GM21367 (cell line): ENCODE measurements around the gene IRX5.

Source experiments
- ATAC-seq: cut with Tn5 transposase; IDR thresholded peaks from one replicate; pipeline ENCODE4 v1.9.1; 2021; ENCODE audit not compliant: unreplicated experiment

The IRX5 gene

DNA sequence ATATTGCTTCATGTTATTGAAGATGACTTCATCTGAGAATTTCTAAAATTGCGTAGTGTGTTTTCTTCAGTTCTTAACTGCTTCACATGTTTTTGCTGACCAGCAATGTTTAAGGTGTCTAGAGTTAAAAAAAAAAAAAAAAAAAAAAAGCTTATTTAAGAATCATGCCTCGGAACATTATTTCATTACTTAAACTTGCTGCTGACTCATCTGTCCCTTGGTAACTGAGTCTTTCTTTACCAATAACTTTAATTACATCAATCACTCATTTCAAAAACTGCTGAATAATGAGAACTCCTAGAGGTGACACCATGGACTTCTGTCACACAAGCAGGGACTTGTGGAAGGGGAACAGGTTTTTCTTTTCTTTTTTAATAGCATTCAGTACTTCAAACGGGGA, 16.2 kb downstream of the IRX5 start:
- ATAC-seq, result no peak

DNA sequence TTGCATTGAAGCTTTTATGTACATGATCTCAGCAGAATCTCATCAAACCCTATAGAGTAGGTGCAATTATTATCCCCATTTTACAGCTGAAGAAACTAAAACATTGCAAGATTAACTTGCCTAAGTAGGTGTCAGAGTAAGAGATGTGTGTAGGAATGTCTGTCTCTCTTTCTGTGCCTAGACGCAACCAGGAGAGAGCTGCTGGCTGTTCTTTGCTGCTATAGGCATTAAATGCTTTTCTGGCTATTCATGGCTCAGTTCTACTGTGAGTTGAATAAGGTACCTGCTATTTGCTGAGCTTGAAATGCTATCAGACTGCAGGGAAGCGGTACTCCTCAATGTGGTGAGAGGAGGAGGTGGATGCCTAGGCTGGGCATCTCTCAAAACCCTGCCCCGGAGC, 17.0 kb downstream of the IRX5 start:
- ATAC-seq, result no peak

DNA sequence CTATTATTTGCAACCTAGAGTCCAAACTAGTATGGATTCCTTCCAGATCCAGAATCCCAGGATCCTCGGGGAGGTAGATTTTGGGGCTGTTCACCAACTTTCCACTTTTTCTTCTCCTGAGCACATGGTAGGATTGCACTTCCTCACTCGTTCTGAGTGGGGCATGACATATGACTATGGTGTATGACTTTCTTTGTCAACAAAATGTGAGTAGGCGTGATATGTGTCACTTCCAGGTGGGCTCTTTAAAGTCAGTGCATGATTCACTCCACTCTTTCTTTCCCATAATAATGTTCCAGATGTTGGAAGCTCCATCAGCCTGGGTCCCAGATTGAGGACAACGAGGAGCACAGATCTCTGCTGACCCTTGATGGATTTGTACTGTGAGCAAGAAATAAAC, 21.5 kb downstream of the IRX5 start:
- ATAC-seq, result no peak

DNA sequence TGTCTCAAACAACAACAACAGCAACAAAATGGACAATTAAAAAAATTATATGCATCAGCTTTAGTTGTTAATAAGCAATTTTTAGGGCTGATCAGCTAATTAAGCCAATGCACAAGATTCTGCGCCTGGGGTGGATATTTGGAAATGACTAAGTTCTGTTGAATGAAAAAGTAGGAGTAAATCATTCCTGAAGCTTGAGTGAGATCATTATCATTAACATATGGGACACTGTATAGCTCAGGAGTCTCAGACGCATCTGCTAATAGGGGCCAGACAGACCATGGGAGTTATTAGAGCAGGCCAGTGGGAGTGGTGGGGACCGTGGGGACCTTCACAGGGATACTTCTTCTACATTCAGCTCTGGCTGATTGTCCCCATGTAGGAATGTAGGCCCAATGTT, 22.8 kb downstream of the IRX5 start:
- no peak for ATAC-seq

DNA sequence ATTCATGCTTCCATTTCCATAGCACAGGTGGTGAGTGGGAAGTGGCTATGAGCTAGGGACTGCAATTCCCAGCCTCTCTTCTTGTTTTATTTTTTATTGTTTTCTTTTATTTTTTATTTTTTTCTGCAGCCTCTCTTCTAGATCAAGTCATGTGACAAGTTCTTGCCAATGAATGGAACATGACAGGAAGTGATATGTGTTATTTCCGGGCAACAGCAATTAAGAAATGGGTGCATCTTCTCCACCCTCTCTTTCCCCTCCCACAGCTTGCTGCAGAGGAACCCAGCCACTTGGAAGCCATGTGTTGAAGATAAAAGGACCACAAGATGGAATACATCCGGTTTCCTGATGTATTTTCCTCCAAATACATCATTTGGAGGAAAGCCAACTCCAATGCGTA, 23.6 kb downstream of the IRX5 start:
- ATAC-seq, result no peak

DNA sequence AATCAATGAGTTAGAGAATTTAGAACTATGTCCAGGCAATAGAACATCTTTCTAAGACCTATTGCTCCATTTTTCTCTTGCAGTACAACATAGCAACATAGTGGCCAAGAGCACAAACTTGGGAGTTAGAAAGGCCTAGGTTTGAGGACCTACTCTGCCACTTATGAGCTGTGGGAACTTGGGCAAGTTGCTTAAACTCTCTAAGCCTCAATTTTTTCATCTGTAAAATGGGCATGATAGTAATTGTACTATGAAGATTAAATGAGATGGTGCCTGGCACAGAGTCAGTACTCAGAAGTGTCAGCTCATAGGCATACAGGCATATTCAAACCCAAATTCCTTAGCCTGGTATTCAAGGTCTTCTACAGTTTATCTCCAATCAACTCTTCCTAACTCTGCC, 25.1 kb downstream of the IRX5 start:
- ATAC-seq, result no peak

DNA sequence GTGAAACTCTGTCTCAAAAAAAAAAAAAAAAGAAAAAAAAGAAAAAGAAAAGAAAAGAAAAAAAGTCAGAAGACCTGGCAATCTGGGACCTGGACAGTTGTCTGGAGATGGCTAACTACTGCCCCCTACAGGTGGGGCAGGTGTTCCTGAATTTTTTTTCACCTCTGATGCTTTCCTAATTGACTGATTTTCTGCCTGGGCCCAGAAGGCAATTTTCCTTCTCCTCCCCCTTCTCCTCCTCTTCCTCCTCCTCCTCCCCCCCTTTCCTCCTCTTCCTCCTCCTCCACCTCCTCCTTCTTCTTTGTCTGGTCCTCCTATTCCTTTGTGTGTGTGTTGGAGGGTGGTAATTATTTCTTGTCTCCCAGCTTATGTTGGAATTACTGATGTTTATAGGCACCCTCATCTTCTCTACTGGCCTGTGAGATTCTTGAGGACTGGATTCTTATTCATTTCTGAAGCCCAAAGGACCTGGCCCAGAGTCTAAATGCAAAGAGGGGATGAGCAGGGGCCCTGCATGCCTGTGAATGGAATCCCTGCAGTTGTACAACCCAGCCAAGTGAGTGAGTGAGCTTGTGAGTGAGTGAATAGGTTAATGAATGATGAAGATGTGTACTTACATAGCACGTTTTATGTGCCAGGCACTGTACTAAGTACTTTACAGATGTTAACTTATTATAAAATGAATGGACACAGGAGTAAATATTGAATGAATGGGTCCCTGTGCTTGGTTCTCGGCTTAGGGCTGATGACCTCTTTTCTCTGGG, 26.9 kb downstream of the IRX5 start:
- no peak for ATAC-seq

DNA sequence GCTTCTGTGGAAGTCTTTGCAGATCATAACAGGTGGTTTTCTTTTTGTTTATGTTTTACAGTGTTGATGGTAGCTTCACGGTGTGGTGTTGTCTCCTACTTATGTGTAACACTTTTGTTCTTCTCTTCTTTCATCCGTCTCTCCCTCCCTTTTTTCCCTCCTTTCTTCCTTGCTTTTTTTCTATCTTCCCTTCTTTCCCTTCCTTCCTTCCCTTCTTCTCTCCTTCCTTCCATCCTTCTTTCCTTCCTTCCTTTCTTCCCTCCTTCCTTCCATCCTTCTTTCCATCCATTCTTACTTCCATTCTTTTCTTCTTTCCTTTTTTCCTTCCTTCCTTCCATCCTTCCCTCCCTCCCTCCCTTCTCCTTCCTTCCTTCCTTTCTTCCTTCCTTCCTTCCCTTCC, 31.4 kb downstream of the IRX5 start:
- ATAC-seq, result no peak

DNA sequence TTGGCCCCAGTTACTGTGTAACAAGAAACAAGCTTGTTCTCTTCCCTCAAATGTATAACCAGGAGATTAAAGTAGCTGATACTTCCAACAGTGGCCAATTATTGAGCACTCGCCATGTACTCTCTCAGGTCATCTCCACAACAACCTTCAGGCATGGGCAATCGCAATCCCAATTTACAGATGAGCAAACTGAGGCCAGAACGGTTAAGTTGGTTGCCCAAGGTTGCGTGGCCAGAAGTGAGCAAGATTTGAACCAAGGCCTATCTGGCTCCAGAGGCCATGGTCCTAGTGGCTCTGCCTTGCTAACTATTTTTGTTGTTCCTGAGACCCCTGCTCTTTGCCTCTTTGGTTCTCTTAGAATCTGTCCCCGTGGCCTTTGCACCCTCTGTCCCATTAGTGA, 33.6 kb downstream of the IRX5 start:
- no peak for ATAC-seq

DNA sequence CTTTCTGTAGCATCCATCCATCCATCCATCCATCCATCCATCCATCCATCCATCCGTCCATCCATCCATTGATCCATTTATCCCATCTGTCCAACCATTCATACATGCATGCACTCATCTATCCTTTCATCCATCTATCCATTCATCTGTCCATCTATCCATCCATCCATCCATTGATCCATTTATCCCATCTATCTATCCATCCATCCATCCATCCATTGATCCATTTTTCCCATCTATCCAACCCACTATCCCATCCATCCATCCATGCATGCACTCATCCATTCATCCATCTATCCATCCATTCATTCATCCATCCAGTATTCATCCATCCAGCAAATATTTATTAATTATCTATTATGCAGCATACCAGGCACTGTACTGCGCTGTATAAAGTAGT, 34.8 kb downstream of the IRX5 start:
- no peak for ATAC-seq

DNA sequence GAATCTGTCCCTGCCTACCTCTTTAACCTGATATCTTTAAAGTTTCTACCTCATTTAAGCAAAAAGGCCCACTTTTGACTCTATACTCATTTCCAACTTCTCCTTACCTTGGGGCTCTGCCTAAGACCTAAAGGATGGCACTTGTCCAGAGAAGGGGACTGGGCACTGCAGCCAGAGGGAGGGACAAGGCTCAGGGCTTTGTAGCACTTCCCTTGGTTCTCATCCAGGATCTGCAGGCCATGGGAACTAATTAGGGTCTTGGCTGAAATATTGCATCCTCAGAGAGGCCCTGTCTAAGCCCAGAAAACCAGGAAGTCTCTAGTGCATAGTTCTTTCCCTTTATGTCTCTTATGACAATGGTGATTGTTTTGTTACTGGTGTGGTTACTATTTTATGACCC, 37.3 kb downstream of the IRX5 start:
- ATAC-seq, result no peak

DNA sequence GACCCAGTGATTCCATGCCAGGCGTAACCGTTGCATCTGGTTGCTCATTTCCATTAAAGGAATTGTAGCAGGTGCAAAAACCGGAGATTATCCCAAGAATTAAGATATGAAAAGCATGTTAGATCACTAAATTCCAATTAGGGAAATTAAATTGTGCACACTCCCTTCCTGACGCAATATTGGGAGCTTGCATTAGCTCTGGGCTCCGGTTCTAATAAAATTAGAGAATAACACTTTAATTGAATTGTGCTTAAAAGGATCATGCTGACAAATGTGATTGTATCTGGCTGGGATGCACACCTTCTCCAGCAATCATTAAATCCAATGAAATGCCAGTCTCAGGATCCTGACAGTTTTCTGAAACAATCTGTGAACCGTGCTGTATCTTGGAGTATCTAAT, 38.1 kb downstream of the IRX5 start:
- ATAC-seq, result no peak

DNA sequence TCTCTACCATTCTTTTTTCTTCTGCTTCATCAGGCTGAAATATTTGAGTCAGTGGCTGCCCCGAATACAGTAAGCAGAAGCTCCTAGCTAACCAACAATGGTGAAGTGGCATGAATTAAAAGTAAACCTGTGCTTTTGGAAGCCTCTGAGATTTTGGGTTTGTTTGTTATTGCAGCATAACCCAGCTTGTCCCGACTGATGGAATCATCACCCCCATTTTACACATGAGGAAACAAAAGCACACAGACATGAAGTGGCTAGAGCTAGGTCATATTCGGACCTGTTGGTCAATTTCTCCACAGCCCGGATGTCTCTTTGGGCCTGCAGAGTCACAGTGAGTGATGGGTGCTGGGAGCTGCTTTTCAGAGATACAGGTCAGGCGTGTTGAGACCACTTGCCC, 39.4 kb downstream of the IRX5 start:
- no peak for ATAC-seq

DNA sequence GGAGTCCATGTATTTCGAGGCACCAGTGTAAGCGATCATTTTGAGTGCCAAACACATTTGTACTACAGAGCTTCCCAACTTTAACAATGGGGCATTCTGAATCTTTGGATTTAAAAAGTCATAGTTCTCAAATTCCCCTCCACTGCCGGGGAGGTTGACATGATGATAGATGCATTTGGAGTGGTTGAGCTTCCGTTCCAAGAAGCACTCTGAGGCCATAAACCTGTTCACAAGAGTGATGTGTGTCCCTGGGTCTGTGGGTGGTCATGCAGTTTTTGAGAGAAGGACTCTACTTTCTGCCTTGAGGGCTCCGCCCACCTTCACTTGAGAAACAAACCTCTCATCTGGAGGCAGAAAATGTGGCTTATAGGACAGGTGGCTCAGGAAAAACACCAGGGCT, 43.7 kb downstream of the IRX5 start:
- ATAC-seq, result no peak

DNA sequence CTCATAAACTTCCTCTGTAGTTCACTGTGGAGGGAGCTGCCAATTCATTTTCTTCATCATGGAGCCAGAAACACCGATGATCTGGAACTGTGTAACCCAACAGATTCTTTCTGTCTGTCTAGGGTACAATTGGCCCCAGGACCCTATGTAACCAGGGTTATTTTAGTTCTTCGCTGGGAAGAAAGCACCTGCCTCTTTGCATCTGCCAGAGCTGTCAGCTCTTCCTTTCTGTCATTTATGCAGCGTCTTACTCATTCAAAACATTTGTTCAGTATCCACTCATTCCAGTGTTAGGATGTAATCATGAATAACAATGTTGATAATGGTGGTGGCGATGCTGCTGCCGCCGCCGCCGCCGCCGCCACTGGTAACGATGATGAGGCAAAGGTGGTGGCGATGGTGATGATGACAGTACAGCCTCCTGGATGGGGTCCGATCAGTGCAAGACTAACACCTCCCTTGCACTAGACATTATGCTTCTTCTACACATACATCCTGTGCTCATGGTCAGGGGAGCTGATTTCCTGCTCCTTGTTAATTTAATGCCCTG, 46.1 kb downstream of the IRX5 start:
- no peak for ATAC-seq

DNA sequence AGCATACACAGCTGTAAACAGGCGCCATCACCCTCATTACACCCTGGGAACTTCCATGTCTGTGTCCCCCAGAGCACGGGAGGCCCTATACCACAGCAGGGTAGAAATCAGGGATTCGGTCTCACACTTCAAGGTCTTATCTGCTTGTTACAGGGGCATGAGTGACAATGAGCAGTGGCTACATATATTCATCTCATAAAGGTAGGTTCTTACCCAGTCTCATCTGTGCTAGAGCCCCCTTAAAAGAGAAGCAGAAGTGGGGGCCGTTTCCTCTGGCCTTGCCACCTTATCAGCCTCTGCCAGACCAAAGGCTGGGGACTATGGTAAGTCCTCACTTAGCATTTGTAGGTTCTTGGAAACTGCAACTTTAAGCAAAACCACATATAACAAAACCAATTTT, 46.5 kb downstream of the IRX5 start:
- no peak for ATAC-seq

DNA sequence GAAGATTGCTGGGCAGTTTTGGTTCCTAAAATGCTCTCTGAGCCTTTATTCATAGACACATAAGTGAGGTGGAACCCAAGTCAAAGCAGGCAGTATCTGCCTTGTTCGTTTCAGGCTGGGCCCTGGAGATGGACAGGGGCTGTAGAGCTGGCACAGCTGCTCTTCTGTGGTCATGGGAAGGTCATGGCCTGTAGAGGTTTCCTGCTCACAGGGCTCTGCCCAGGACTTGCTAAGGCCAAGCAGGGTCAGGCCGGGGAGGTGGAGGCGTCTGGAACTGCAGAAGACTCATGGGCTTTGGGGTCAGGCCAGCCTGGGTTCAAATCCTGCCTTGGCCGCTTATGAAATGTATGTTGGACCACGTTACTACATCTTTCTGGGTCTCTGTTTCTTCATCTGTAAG, 50.2 kb downstream of the IRX5 start:
- no peak for ATAC-seq
